ENCODE results near the gene C19orf81. TPM values are rescaled to one million over a fixed set of nuclear protein-coding genes. Genes with fewer than 3 reads are reported as not detected.

C19orf81 gene
- total and polyA plus RNA-seq, 2 of the 4 experiments (the other 2 are of a cell fraction) = 0.31 TPM; not detected in 1

- no TSS peak for BruUV-seq (replicated peaks)
- Histone ChIP-seq H2BK15ac (ENCODE audit: low read depth, low read length) (no peak overlapping the region), H3K27ac (ENCODE audit: insufficient read depth, low read length) (no peak overlapping the region), H3K14ac (replicated peaks; ENCODE audit: low read depth, low read length) (no peak overlapping the region), H3K18ac (ENCODE audit: low read depth, low read length) (no peak overlapping the region), H3K4me1 (ENCODE audit: control insufficient read depth, insufficient read depth, low read length) (no peaks in the 10 kb centered on the region), H2BK120ac (ENCODE audit: low read depth, low read length) (no peak overlapping the region), H2BK5ac (ENCODE audit: low read depth, low read length, poor library complexity, severe bottlenecking) (no peak overlapping the region), H3K9me3 (ENCODE audit: control insufficient read depth, insufficient read depth, low read length) (no peaks in the 10 kb centered on the region), H3K79me1 (ENCODE audit: low read depth in 1 of 2, low read length in 2 of 2) (no peaks in the 10 kb centered on the region), H2AFZ (replicated peaks; ENCODE audit: low read length, poor library complexity) (no peak overlapping the region), H3K4me3 (ENCODE audit: insufficient read depth, low read depth, low read length) (no peak overlapping the region), H3K36me3 (ENCODE audit: control insufficient read depth, insufficient read depth, low read length) (no peaks in the 10 kb centered on the region), H2BK20ac (ENCODE audit: low read depth, low read length) (no peak overlapping the region), H3K27me3 (ENCODE audit: control insufficient read depth, insufficient read depth, low read length) (peaks cover 5% of the 10 kb centered on the region; the same call in 1 of the 2 replicates), H3K4me2 (ENCODE audit: low read depth, low read length) (no peak overlapping the region), H4K91ac (ENCODE audit: insufficient read depth, low read depth, low read length) (no peak overlapping the region), H3K9ac (ENCODE audit: low read depth, low read length) (no peak overlapping the region), H4K5ac (ENCODE audit: low read depth, low read length) (no peak overlapping the region), H3K9me1 (ENCODE audit: insufficient read depth, low read length) (no peaks in the 10 kb centered on the region), H3K23ac (ENCODE audit: low read depth, low read length) (no peak overlapping the region), H3K4ac (ENCODE audit: low read depth, low read length) (no peak overlapping the region), H4K20me1 (ENCODE audit: insufficient read depth, low read length) (no peaks in the 10 kb centered on the region), H4K8ac (ENCODE audit: low read depth in 2 of 2, low read length in 2 of 2) (no peak overlapping the region), H3K56ac (ENCODE audit: extremely low read depth, insufficient read depth, low read length) (no peak overlapping the region), H2AK5ac (ENCODE audit: low read depth, low read length) (no peak overlapping the region), H2AK9ac (replicated peaks; ENCODE audit: low read depth, low read length, poor library complexity) (no peak overlapping the region)
- ATAC-seq (ENCODE audit: low read depth) = no peak
- in situ Hi-C loops (cut with MboI; ENCODE audit: low sequenced_read_pairs) (no loop called here), intact Hi-C loops (cut with micrococcal nuclease) (no loop called here), dilution Hi-C loops (cut with HindIII; ENCODE audit: low sequenced_read_pairs, unreplicated experiment) (no loop called here)
- ChIA-PET CTCF (no interaction called here), POLR2A (ENCODE audit: unreplicated experiment) (no interaction called here)
- WGBS, 2 experiments (ENCODE audit: extremely low coverage in 2 of 2, insufficient read length in 1 of 2) = 18% methylated on average over 2 of the region's 3 CpGs; no CpG with 5 or more reads in 1 of the 2 experiments
- TF ChIP-seq MXI1 (IDR thresholded peaks at IDR 0.05; ENCODE audit: borderline replicate concordance, low read depth, low read length) (no peak), RAD21 (IDR thresholded peaks at IDR 0.05; ENCODE audit: low read length) (no peak), RFX5 (IDR thresholded peaks at IDR 0.05; ENCODE audit: low read depth, low read length) (no peak), NFE2L2 (IDR thresholded peaks at IDR 0.05; ENCODE audit: low read depth, low read length) (no peak), ELK1 (IDR thresholded peaks at IDR 0.05; ENCODE audit: borderline replicate concordance, low read depth, low read length) (no peak), FOS (IDR thresholded peaks at IDR 0.05; ENCODE audit: low read depth, low read length) (no peak), RCOR1 (IDR thresholded peaks at IDR 0.05; ENCODE audit: insufficient replicate concordance, low read length) (no peak)
- TF ChIP-seq, protein P1, sequence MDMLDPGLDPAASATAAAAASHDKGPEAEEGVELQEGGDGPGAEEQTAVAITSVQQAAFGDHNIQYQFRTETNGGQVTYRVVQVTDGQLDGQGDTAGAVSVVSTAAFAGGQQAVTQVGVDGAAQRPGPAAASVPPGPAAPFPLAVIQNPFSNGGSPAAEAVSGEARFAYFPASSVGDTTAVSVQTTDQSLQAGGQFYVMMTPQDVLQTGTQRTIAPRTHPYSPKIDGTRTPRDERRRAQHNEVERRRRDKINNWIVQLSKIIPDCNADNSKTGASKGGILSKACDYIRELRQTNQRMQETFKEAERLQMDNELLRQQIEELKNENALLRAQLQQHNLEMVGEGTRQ (IDR thresholded peaks at IDR 0.05; ENCODE audit: low read depth, low read length) = no peak
- TF ChIP-seq, protein P2, sequence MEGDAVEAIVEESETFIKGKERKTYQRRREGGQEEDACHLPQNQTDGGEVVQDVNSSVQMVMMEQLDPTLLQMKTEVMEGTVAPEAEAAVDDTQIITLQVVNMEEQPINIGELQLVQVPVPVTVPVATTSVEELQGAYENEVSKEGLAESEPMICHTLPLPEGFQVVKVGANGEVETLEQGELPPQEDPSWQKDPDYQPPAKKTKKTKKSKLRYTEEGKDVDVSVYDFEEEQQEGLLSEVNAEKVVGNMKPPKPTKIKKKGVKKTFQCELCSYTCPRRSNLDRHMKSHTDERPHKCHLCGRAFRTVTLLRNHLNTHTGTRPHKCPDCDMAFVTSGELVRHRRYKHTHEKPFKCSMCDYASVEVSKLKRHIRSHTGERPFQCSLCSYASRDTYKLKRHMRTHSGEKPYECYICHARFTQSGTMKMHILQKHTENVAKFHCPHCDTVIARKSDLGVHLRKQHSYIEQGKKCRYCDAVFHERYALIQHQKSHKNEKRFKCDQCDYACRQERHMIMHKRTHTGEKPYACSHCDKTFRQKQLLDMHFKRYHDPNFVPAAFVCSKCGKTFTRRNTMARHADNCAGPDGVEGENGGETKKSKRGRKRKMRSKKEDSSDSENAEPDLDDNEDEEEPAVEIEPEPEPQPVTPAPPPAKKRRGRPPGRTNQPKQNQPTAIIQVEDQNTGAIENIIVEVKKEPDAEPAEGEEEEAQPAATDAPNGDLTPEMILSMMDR (conservative IDR thresholded peaks at IDR 0.05; ENCODE audit: low read depth, low read length) = no peak
- DNase-seq = no peak
Observed at GRCh38 chr19:50678323-50678722, 29.1 kb downstream of the C19orf81 start.
